Ovary (tissue), 10 donors: ENCODE results near the gene TLR4. TPM values are rescaled to one million over a fixed set of nuclear protein-coding genes. Genes with fewer than 3 reads are reported as not detected.
A peak's percentile ranks its signal among the peaks of the same experiment; 100 is the strongest.

Experiments
- DNase-seq, 5 donors: peaks; one replicate each; pipeline ENCODE4 v3.0.0-alpha.2; 2019 to 2020
- H3K27ac ChIP-seq, 2 donors: fragments of 200-600 bp; one replicate each; pipeline versions ENCODE4 v1.5.1 to v1.8.0; 2019 to 2022
- H3K27me3 ChIP-seq: fragments of 200-600 bp; one replicate; pipeline ENCODE4 v1.8.0; 2022
- H3K36me3 ChIP-seq: fragments of 200-600 bp; sonication (generic); one replicate; pipeline ENCODE4 v1.5.1; 2019
- H3K4me1 ChIP-seq: one replicate; pipeline ENCODE4 v1.8.1; 2013; ENCODE audit warnings: mild to moderate bottlenecking, moderate library complexity; ENCODE audit not compliant: insufficient read depth
- H3K4me3 ChIP-seq: fragments of 200-600 bp; sonication (generic); one replicate; pipeline ENCODE4 v1.5.1; 2017
- H3K9me3 ChIP-seq, 2 donors: fragments of 200-600 bp in 1 of 2; sonication (generic) in 1 of 2; one replicate each; pipeline versions ENCODE4 v1.5.1 to v1.8.1; 2013 to 2019; ENCODE audit warnings: mild to moderate bottlenecking in 1 of 2, moderate library complexity in 1 of 2
- CTCF ChIP-seq, 3 donors: fragments of 450-650 bp in 2 of 3; fragments of 200-600 bp in 1 of 3; IDR thresholded peaks; one replicate each; pipeline versions ENCODE4 v1.5.1 to v1.8.0; 2016 to 2022; ENCODE audit warnings: antibody characterized with exemption in 3 of 3, mild to moderate bottlenecking in 1 of 3
- EP300 ChIP-seq: sonication (generic); formaldehyde crosslinking; IDR thresholded peaks from one replicate; pipeline ENCODE4 v1.6.1; 2017; ENCODE audit warnings: antibody characterized with exemption
- POLR2A ChIP-seq: fragments of 450-650 bp; IDR thresholded peaks from one replicate; pipeline ENCODE4 v1.6.1; 2017; ENCODE audit warnings: antibody characterized with exemption, mild to moderate bottlenecking, moderate library complexity
- WGBS, 3 donors: extraction: QIAGEN DNeasy Blood & Tissue Kit in 1 of 3; methylation state at CpG; one replicate each; pipeline versions ENCODE4 v1.1.5 to v1.1.7; 2013 to 2017; 5-methylcytosine and 5-hydroxymethylcytosine counted together
- intact Hi-C, 4 donors: fragments of 100-400 bp; cut with DNase I; formaldehyde crosslinking; loops; one replicate each; pipeline versions ENCODE4 v1.11.0 to v1.15.1; 2022 to 2023
- long read RNA-seq, 3 donors: library from polyadenylated mRNA in 2 of 3; unstranded in 2 of 3; transcript quantifications; one replicate each; pipeline ENCODE4 v2.0.0 and lab custom pipeline, GENCODE V29; 2021 to 2026
- polyA plus RNA-seq, 2 donors: library from polyadenylated mRNA; stranded (reverse); fragments of 200-250 nt in 1 of 2; fragments of 350-450 nt in 1 of 2; fragmentation: Illumina TruSeq in 1 of 2; extraction: RNeasy Lipid Tissue Mini Kit (QIAGEN cat#74804) in 1 of 2; gene quantifications; one replicate each; pipeline ENCODE4 v1.2.3, GENCODE V29; 2013 to 2014
- total RNA-seq, 7 donors: library from RNA; depleted of rRNA in 2 of 7; stranded (reverse); fragments of >200 nt in 2 of 7; fragmentation: NEBNext Ultra II Directional in 3 of 7; extraction: Animal tissue kit (Norgen Biotek cat#: 25700) in 3 of 7; gene quantifications; one replicate each; pipeline versions ENCODE4 v1.1.0 to v1.2.4, GENCODE V29; 2016 to 2023
- donor health status: DM: no; HTN: no; CAD: no; lungs with moderate emphysema.
- donor health status: DM: no; HTN: no; CAD: no.
- donor health status: Bipolar disorder and iron deficiency.
- donor health status: DM: yes; HTN: yes; CAD: no.
- donor health status: DM: no; HTN: no; CAD: no.
- donor health status: DM: yes; HTN: yes; CAD: no.

Gene TLR4
- total RNA-seq, result 10 to 100 TPM in 2 of 7 donors, 1 to 10 TPM in 5; 4.1 to 12.5 (median 8.9) TPM
- polyA plus RNA-seq, result 10 to 100 TPM in 1 of 2 donors, 1 to 10 TPM in 1; 3.4 to 13.5 TPM
- long read RNA-seq, donor 1, partial matches to known transcripts, result 0 of 1 reads
- long read RNA-seq, donor 1, other reads (novel, unspliced or antisense), result 1 of 1 reads
- long read RNA-seq, donor 2, full-length matches to known transcripts, result 2 of 2 reads
- long read RNA-seq, donor 2, partial matches to known transcripts, result 0 of 2 reads
- long read RNA-seq, donor 2, other reads (novel, unspliced or antisense), result 0 of 2 reads
- long read RNA-seq, donor 3, full-length matches to known transcripts, result 3 of 10 reads
- long read RNA-seq, donor 3, partial matches to known transcripts, result 0 of 10 reads
- long read RNA-seq, donor 3, other reads (novel, unspliced or antisense), result 7 of 10 reads

DNA sequence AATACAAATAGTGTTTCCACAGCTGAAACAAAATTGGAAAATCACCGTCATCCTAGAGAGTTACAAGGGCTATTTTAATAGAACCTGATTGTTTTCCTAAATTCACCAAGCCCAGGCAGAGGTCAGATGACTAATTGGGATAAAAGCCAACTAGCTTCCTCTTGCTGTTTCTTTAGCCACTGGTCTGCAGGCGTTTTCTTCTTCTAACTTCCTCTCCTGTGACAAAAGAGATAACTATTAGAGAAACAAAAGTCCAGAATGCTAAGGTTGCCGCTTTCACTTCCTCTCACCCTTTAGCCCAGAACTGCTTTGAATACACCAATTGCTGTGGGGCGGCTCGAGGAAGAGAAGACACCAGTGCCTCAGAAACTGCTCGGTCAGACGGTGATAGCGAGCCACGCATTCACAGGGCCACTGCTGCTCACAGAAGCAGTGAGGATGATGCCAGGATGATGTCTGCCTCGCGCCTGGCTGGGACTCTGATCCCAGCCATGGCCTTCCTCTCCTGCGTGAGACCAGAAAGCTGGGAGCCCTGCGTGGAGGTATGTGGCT is at the start of gene TLR4:
TLR4 (plus strand) TSS at position 380 of the 552 bp plus-strand sequence; CDS start at position 450, 70 bp downstream.
- peak; percentile 27 to 52 (median 44) for DNase-seq
- no peaks in the 10 kb centered on the region for H3K36me3 ChIP-seq
- no peaks in the 10 kb centered on the region for H3K9me3 ChIP-seq
- no peaks in the 10 kb centered on the region for H3K27me3 ChIP-seq
- H3K27ac ChIP-seq, result peak within 1 kb of the TSS in 1 of 2 donors; percentile 65
- WGBS, 3 donors, result 1 to 17% (median 1%) methylated on average over 13 of the region's 13 CpGs
- TF ChIP-seq EP300 (no peak), POLR2A (no peak), CTCF (IDR thresholded peaks at IDR 0.05) (no peak)
- intact Hi-C loops, result no loop called here
- peak within 1 kb of the TSS; percentile 27 for H3K4me3 ChIP-seq
- peaks cover 3% of the 10 kb centered on the region for H3K4me1 ChIP-seq

- Histone ChIP-seq H3K4me3 (no peak overlapping the region), H3K4me1 (no peaks in the 10 kb centered on the region), H3K36me3 (no peaks in the 10 kb centered on the region), H3K27ac (no peak overlapping the region), H3K9me3 (no peaks in the 10 kb centered on the region), H3K27me3 (no peaks in the 10 kb centered on the region)
- DNase-seq, result no peak
- intact Hi-C loops, result no loop called here
- 55 to 61% (median 56%) methylated on average over 2 of the region's 2 CpGs for WGBS, 3 donors
- TF ChIP-seq CTCF (IDR thresholded peaks at IDR 0.05) (no peak), POLR2A (no peak), EP300 (no peak)
Measured at GRCh38 chr9:117656002-117656401, 48.2 kb upstream of the TLR4 start.

DNA sequence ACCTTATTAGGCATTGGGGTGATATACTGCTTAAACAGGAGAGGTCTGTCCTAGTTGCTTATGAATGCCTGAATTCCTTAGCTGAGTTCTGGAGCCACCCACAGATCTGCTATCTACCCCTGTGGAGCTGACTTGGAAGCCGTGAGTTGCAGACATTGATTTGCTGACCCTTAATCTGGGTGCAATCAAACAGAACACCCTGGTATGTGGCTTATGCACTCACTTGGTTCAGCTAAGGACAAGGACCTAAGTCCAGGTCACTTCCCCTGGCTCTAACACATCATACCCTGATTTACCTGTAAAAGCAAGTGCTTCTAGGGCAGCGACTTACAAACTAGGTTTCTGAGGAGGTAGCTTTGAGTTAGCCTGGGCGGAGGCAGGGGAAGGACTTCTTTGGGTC is 41.6 kb upstream of the TLR4 start:
- no peak overlapping the region for H3K27ac ChIP-seq
- WGBS, 3 donors, result 72 to 76% (median 75%) methylated on average over 3 of the region's 3 CpGs
- H3K9me3 ChIP-seq, result no peaks in the 10 kb centered on the region
- no peak overlapping the region for H3K4me3 ChIP-seq
- intact Hi-C loops, result no loop called here
- TF ChIP-seq POLR2A (no peak), EP300 (no peak), CTCF (IDR thresholded peaks at IDR 0.05) (no peak)
- DNase-seq, result no peak
- H3K36me3 ChIP-seq, result no peaks in the 10 kb centered on the region
- H3K4me1 ChIP-seq, result no peaks in the 10 kb centered on the region
- H3K27me3 ChIP-seq, result no peaks in the 10 kb centered on the region

DNA sequence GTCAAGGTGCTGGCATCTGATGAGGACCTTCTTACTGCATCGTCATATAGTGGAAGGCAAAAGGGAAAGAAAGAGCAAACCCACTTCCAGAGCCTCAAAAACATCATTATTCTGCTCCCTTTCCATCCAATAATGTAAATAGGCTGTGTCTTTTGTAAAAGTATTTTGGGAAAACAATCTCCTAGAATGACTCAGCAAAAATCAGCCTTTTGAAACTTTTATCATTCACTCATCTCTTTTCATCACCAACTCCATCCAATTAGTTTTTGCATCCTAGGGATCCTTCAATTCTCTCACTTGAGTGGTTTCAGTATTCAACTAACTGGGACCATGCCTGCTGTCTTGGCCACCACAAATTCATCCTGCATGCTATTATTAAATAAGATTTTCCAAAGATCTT is 39.8 kb upstream of the TLR4 start:
- H3K27me3 ChIP-seq, result no peaks in the 10 kb centered on the region
- no peaks in the 10 kb centered on the region for H3K4me1 ChIP-seq
- H3K27ac ChIP-seq, result no peak overlapping the region
- H3K4me3 ChIP-seq, result no peak overlapping the region
- no peak for TF ChIP-seq POLR2A
- no peak for TF ChIP-seq EP300
- TF ChIP-seq CTCF (IDR thresholded peaks at IDR 0.05), result no peak
- intact Hi-C loops, result no loop called here
- no peaks in the 10 kb centered on the region for H3K9me3 ChIP-seq
- no peak for DNase-seq
- WGBS, 3 donors, result 35 to 57% (median 46%) methylated on average over 1 of the region's 1 CpG
- no peaks in the 10 kb centered on the region for H3K36me3 ChIP-seq
